Pancreas (tissue), 10 donors: ENCODE data around the gene B3GNT3. TPM values are rescaled to one million over a fixed set of nuclear protein-coding genes. Genes with fewer than 3 reads are reported as not detected.
A peak's percentile ranks its signal among the peaks of the same experiment; 100 is the strongest.
"Not testable (repeated sequence)": the region's sequence is repeated elsewhere in the genome, so short reads cannot be mapped to it uniquely, and the experiment has no call there.

ENCODE experiments used
- ATAC-seq, 4 donors: fragments of 200-7000 bp; cut with Tn5 transposase; one replicate each; pipeline versions ENCODE4 v1.8.0 to v1.9.1; 2020; ENCODE audit warnings: mild to moderate bottlenecking in 4 of 4, moderate library complexity in 4 of 4
- DNase-seq, 6 donors: peaks; one replicate each; pipeline ENCODE4 v3.0.0-alpha.2; 2020
- FAIRE-seq: peaks from 2 replicates; lab custom pipeline; 2012; peaks lifted over from hg19 to GRCh38; lab: Jason Lieb, UNC
- H3K27ac ChIP-seq, 4 donors: fragments of 200-600 bp; sonication (generic); 1 replicate in 3 of 4; 2 replicates in 1 of 4; pipeline versions ENCODE4 v1.5.0 to v1.8.0; 2020
- H3K27me3 ChIP-seq, 4 donors: fragments of 200-600 bp; one replicate each; pipeline ENCODE4 v1.8.0; 2021
- H3K36me3 ChIP-seq, 3 donors: fragments of 200-600 bp; sonication (generic) in 1 of 3; one replicate each; pipeline versions ENCODE4 v1.5.0 to v1.8.0; 2020 to 2021
- H3K4me1 ChIP-seq, 3 donors: fragments of 200-600 bp; one replicate each; pipeline ENCODE4 v1.8.0; 2021
- H3K4me3 ChIP-seq, 4 donors: fragments of 200-600 bp; sonication (generic) in 2 of 4; one replicate each; pipeline versions ENCODE4 v1.5.0 to v1.8.0; 2020 to 2021
- H3K9me3 ChIP-seq, 4 donors: fragments of 200-600 bp; one replicate each; pipeline ENCODE4 v1.8.0; 2021
- CTCF ChIP-seq, 4 donors: fragments of 200-600 bp; sonication (generic) in 3 of 4; IDR thresholded peaks; one replicate each; pipeline versions ENCODE4 v1.5.0 to v1.8.0; 2021; ENCODE audit warnings: antibody characterized with exemption in 4 of 4
- WGBS, 2 donors: extraction: QIAGEN DNeasy Blood & Tissue Kit; methylation state at CpG; one replicate each; pipeline ENCODE4 v1.1.7; 2013; 5-methylcytosine and 5-hydroxymethylcytosine counted together
- intact Hi-C, 3 donors: fragments of 100-400 bp; cut with DNase I; formaldehyde crosslinking; loops; one replicate each; pipeline versions ENCODE4 v1.11.1 to v1.14.2; 2022
- polyA plus RNA-seq, 2 donors: library from polyadenylated mRNA; stranded (reverse); fragments of 200-250 nt; gene quantifications; one replicate each; pipeline ENCODE4 v1.2.3, GENCODE V29; 2013
- total RNA-seq, 6 donors: library from RNA; stranded (reverse); fragmentation: NEBNext Ultra II Directional in 4 of 6; extraction: Animal tissue kit (Norgen Biotek cat#: 25700) in 4 of 6; gene quantifications; one replicate each; pipeline versions ENCODE4 v1.2.1 to v1.2.4, GENCODE V29; 2021 to 2023
- donor health status: healthy with polysubstance abuse.
- donor health status: DM: no; HTN: no; CAD: no; lungs with moderate emphysema.
- donor health status: DM: no; HTN: no; CAD: no.
- donor health status: control.
- donor health status: control.
- donor health status: Bipolar disorder and iron deficiency.
- donor health status: DM: yes; HTN: yes; CAD: no.
- donor health status: DM: no; HTN: no; CAD: no.
- donor health status: DM: no; HTN: no; CAD: no.
- donor health status: DM: yes; HTN: yes; CAD: no.

B3GNT3 gene
- total and polyA plus RNA-seq, 8 donors = 1.7 to 6.0 (median 3.2) TPM

- intact Hi-C loops = no loop called here
- WGBS, 2 donors = 52 to 57% methylated on average over 16 of the region's 16 CpGs
- peak in 1 of 4 donors; percentile 18 for TF ChIP-seq CTCF (IDR thresholded peaks at IDR 0.05)
- H3K36me3 ChIP-seq = no peaks in the 10 kb centered on the region
- H3K9me3 ChIP-seq = no peaks in the 10 kb centered on the region
- ATAC-seq (peak in 1 of 4 donors; percentile 31), DNase-seq (no peak), FAIRE-seq (no peak)
- H3K27ac ChIP-seq = no peak overlapping the region
- H3K4me3 ChIP-seq = no peak overlapping the region
- peaks cover 0 to 5% (median 0%) of the 10 kb centered on the region in 4 donors for H3K27me3 ChIP-seq
- H3K4me1 ChIP-seq = no peaks in the 10 kb centered on the region
Observed at GRCh38 chr19:17775245-17775927, 19.6 kb upstream of the B3GNT3 start.

GRCh38 chr19:17775991-17776803 is 18.7 kb upstream of the B3GNT3 start:
- WGBS, 2 donors = 56 to 70% methylated on average over 27 of the region's 27 CpGs
- Histone ChIP-seq H3K4me3 (no peak overlapping the region), H3K9me3 (no peaks in the 10 kb centered on the region), H3K4me1 (no peaks in the 10 kb centered on the region), H3K27ac (no peak overlapping the region), H3K27me3 (peaks cover 0 to 5% (median 0%) of the 10 kb centered on the region in 4 donors), H3K36me3 (no peaks in the 10 kb centered on the region)
- ATAC-seq (peak in 1 of 4 donors; percentile 36), FAIRE-seq (no peak), DNase-seq (no peak)
- no peak for TF ChIP-seq CTCF (IDR thresholded peaks at IDR 0.05)
- intact Hi-C loops = no loop called here

GRCh38 chr19:17777840-17778239 is 17.1 kb upstream of the B3GNT3 start:
- H3K27me3 ChIP-seq, H3K4me3 ChIP-seq, H3K4me1 ChIP-seq, H3K9me3 ChIP-seq, H3K36me3 ChIP-seq, DNase-seq, H3K27ac ChIP-seq, FAIRE-seq, ATAC-seq, intact Hi-C loops: not testable (repeated sequence)
- WGBS, 2 donors = 69 to 70% methylated on average over 10 of the region's 10 CpGs

- no peak for FAIRE-seq
- no peak overlapping the region for H3K27ac ChIP-seq
- WGBS, 2 donors = 10 to 14% methylated on average over 32 to 37 of the region's 37 CpGs
Observed at GRCh38 chr19:17778251-17778967, 16.5 kb upstream of the B3GNT3 start.

More at GRCh38 chr19:17778251-17778967, 16.5 kb upstream of the B3GNT3 start:
- Histone ChIP-seq H3K27me3 (peaks cover 0 to 5% (median 0%) of the 10 kb centered on the region in 4 donors), H3K4me1 (no peaks in the 10 kb centered on the region), H3K9me3 (no peaks in the 10 kb centered on the region), H3K4me3 (peak overlapping the region in 1 of 4 donors; percentile 25), H3K36me3 (no peaks in the 10 kb centered on the region)
- ATAC-seq (peak; percentile 55 to 83 (median 65)), DNase-seq (peak in 4 of 6 donors; percentile 37 to 74 (median 54))
- TF ChIP-seq CTCF (IDR thresholded peaks at IDR 0.05) = no peak
- intact Hi-C loops = no loop called here
